ENCODE measurements around the gene SLC15A2.
"Not testable (repeated sequence)": the region's sequence is repeated elsewhere in the genome, so short reads cannot be mapped to it uniquely, and the experiment has no call there.

SLC15A2 gene

GRCh38 chr3:121894301-121894990 is at the start of gene SLC15A2:
Gene SLC15A2, plus strand, starts transcription at chr3:121894401. Its CDS starts 76 bp downstream, at chr3:121894477.
- Mint-ChIP-seq H3K27ac (peak within 1 kb of the TSS; percentile 1), H3K36me3 (peaks cover 38% of the 10 kb centered on the region), H3K4me1 (no peaks in the 10 kb centered on the region)

GRCh38 chr3:121844892-121845291 is 49.3 kb upstream of the SLC15A2 start:
- Mint-ChIP-seq H3K27me3 (no peaks in the 10 kb centered on the region), H3K4me3 (no peak overlapping the region), H3K36me3 (peaks cover 43% of the 10 kb centered on the region), H3K27ac (peak overlapping the region; percentile 12), H3K9me3 (no peaks in the 10 kb centered on the region), H3K4me1 (peaks cover 57% of the 10 kb centered on the region)
- ATAC-seq = no peak

More at GRCh38 chr3:121894301-121894990, at the start of gene SLC15A2:
- Mint-ChIP-seq H3K9me3 (no peaks in the 10 kb centered on the region), H3K4me3 (no peak within 1 kb of the TSS), H3K27me3 (no peaks in the 10 kb centered on the region)
- no peak for ATAC-seq

- H3K36me3 Mint-ChIP-seq = peaks cover 56% of the 10 kb centered on the region
- H3K4me3 Mint-ChIP-seq = no peak overlapping the region
- H3K27me3 Mint-ChIP-seq = no peaks in the 10 kb centered on the region
- peaks cover 54% of the 10 kb centered on the region for H3K4me1 Mint-ChIP-seq
- H3K27ac Mint-ChIP-seq = no peak overlapping the region
- H3K9me3 Mint-ChIP-seq = no peaks in the 10 kb centered on the region
- ATAC-seq = no peak
Measured at GRCh38 chr3:121852256-121852655, 41.9 kb upstream of the SLC15A2 start.

GRCh38 chr3:121855555-121855954 is 38.6 kb upstream of the SLC15A2 start:
- Mint-ChIP-seq H3K36me3 (peaks cover 66% of the 10 kb centered on the region), H3K4me3 (no peak overlapping the region), H3K4me1 (peaks cover 42% of the 10 kb centered on the region), H3K27me3 (no peaks in the 10 kb centered on the region), H3K27ac (peak overlapping the region; percentile 41), H3K9me3 (no peaks in the 10 kb centered on the region)
- ATAC-seq = no peak

- H3K27ac Mint-ChIP-seq, H3K9me3 Mint-ChIP-seq, H3K4me3 Mint-ChIP-seq, ATAC-seq, H3K27me3 Mint-ChIP-seq: not testable (repeated sequence)
- Mint-ChIP-seq H3K4me1 (peaks cover 53% of the 10 kb centered on the region), H3K36me3 (peaks cover 79% of the 10 kb centered on the region)
Measured at GRCh38 chr3:121857778-121858177, 36.4 kb upstream of the SLC15A2 start.

- not testable (repeated sequence) for H3K4me3 Mint-ChIP-seq, H3K9me3 Mint-ChIP-seq, ATAC-seq, H3K27ac Mint-ChIP-seq, H3K27me3 Mint-ChIP-seq
- Mint-ChIP-seq H3K36me3 (peaks cover 86% of the 10 kb centered on the region), H3K4me1 (peaks cover 43% of the 10 kb centered on the region)
Measured at GRCh38 chr3:121863247-121863646, 31.0 kb upstream of the SLC15A2 start.

GRCh38 chr3:121863801-121864200 is 30.4 kb upstream of the SLC15A2 start:
- H3K36me3 Mint-ChIP-seq = peaks cover 85% of the 10 kb centered on the region
- no peak overlapping the region for H3K4me3 Mint-ChIP-seq
- no peaks in the 10 kb centered on the region for H3K9me3 Mint-ChIP-seq
- H3K27ac Mint-ChIP-seq = peak overlapping the region; percentile 63
- H3K4me1 Mint-ChIP-seq = peaks cover 48% of the 10 kb centered on the region
- no peak for ATAC-seq
- H3K27me3 Mint-ChIP-seq = no peaks in the 10 kb centered on the region

- ATAC-seq = no peak
- no peaks in the 10 kb centered on the region for H3K9me3 Mint-ChIP-seq
- peaks cover 66% of the 10 kb centered on the region for H3K36me3 Mint-ChIP-seq
- no peaks in the 10 kb centered on the region for H3K27me3 Mint-ChIP-seq
- H3K4me3 Mint-ChIP-seq = no peak overlapping the region
- H3K4me1 Mint-ChIP-seq = peaks cover 52% of the 10 kb centered on the region
- peak overlapping the region; percentile 58 for H3K27ac Mint-ChIP-seq
Measured at GRCh38 chr3:121869736-121870135, 24.5 kb upstream of the SLC15A2 start.

GRCh38 chr3:121870717-121871116 is 23.5 kb upstream of the SLC15A2 start:
- peak overlapping the region; percentile 58 for H3K27ac Mint-ChIP-seq
- H3K9me3 Mint-ChIP-seq = no peaks in the 10 kb centered on the region
- no peaks in the 10 kb centered on the region for H3K27me3 Mint-ChIP-seq
- peaks cover 74% of the 10 kb centered on the region for H3K36me3 Mint-ChIP-seq
- H3K4me1 Mint-ChIP-seq = peaks cover 62% of the 10 kb centered on the region
- H3K4me3 Mint-ChIP-seq = no peak overlapping the region
- no peak for ATAC-seq

GRCh38 chr3:121871430-121871829 is 22.8 kb upstream of the SLC15A2 start:
- H3K4me1 Mint-ChIP-seq = peaks cover 68% of the 10 kb centered on the region
- no peaks in the 10 kb centered on the region for H3K9me3 Mint-ChIP-seq
- H3K4me3 Mint-ChIP-seq = no peak overlapping the region
- peak overlapping the region; percentile 44 for H3K27ac Mint-ChIP-seq
- ATAC-seq = no peak
- no peaks in the 10 kb centered on the region for H3K27me3 Mint-ChIP-seq
- peaks cover 72% of the 10 kb centered on the region for H3K36me3 Mint-ChIP-seq

GRCh38 chr3:121878411-121878810 is 15.8 kb upstream of the SLC15A2 start:
- Mint-ChIP-seq H3K4me1 (peaks cover 38% of the 10 kb centered on the region), H3K9me3 (no peaks in the 10 kb centered on the region), H3K4me3 (no peak overlapping the region), H3K27ac (no peak overlapping the region), H3K36me3 (peaks cover 46% of the 10 kb centered on the region), H3K27me3 (no peaks in the 10 kb centered on the region)
- ATAC-seq = no peak

GRCh38 chr3:121883507-121883906 is 10.7 kb upstream of the SLC15A2 start:
- ATAC-seq = no peak
- Mint-ChIP-seq H3K27ac (no peak overlapping the region), H3K4me1 (peaks cover 18% of the 10 kb centered on the region), H3K36me3 (peaks cover 47% of the 10 kb centered on the region), H3K4me3 (no peak overlapping the region), H3K27me3 (no peaks in the 10 kb centered on the region), H3K9me3 (no peaks in the 10 kb centered on the region)

- no peak for ATAC-seq
- H3K36me3 Mint-ChIP-seq = peaks cover 36% of the 10 kb centered on the region
- H3K4me3 Mint-ChIP-seq = no peak overlapping the region
- no peak overlapping the region for H3K27ac Mint-ChIP-seq
- H3K27me3 Mint-ChIP-seq = no peaks in the 10 kb centered on the region
- peaks cover 7% of the 10 kb centered on the region for H3K4me1 Mint-ChIP-seq
- H3K9me3 Mint-ChIP-seq = no peaks in the 10 kb centered on the region
Measured at GRCh38 chr3:121885386-121885785, 8.8 kb upstream of the SLC15A2 start.

GRCh38 chr3:121895121-121895520 is 920 bp downstream of the SLC15A2 start:
- no peak overlapping the region for H3K4me3 Mint-ChIP-seq
- H3K9me3 Mint-ChIP-seq = no peaks in the 10 kb centered on the region
- H3K27ac Mint-ChIP-seq = no peak overlapping the region
- no peak for ATAC-seq
- no peaks in the 10 kb centered on the region for H3K27me3 Mint-ChIP-seq
- peaks cover 44% of the 10 kb centered on the region for H3K36me3 Mint-ChIP-seq
- H3K4me1 Mint-ChIP-seq = no peaks in the 10 kb centered on the region

- no peak for ATAC-seq
- no peak overlapping the region for H3K27ac Mint-ChIP-seq
- peaks cover 51% of the 10 kb centered on the region for H3K36me3 Mint-ChIP-seq
- no peaks in the 10 kb centered on the region for H3K27me3 Mint-ChIP-seq
- H3K4me1 Mint-ChIP-seq = no peaks in the 10 kb centered on the region
- H3K9me3 Mint-ChIP-seq = no peaks in the 10 kb centered on the region
- H3K4me3 Mint-ChIP-seq = no peak overlapping the region
Measured at GRCh38 chr3:121895736-121896135, 1.5 kb downstream of the SLC15A2 start.

GRCh38 chr3:121896823-121897222 is 2.6 kb downstream of the SLC15A2 start:
- H3K27me3 Mint-ChIP-seq = no peaks in the 10 kb centered on the region
- peaks cover 60% of the 10 kb centered on the region for H3K36me3 Mint-ChIP-seq
- H3K9me3 Mint-ChIP-seq = no peaks in the 10 kb centered on the region
- ATAC-seq = no peak
- H3K27ac Mint-ChIP-seq = no peak overlapping the region
- H3K4me1 Mint-ChIP-seq = no peaks in the 10 kb centered on the region
- H3K4me3 Mint-ChIP-seq = no peak overlapping the region
